WTC11 (cell line): ENCODE measurements around the gene SYK. TPM values are rescaled to one million over a fixed set of nuclear protein-coding genes. Genes with fewer than 3 reads are reported as not detected.

Experiments
- ATAC-seq: fragments of 200-7000 bp; cut with Tn5 transposase; 2 replicates; pipeline ENCODE4 v1.10.0; 2021; ENCODE audit warnings: mild to moderate bottlenecking, moderate library complexity
- Bru-seq: library from RNA; stranded (reverse); fragments of 400-500 nt; gene quantifications from one replicate; lab custom pipeline; 2021; lab: Mats Ljungman, UMichigan
- CTCF ChIA-PET: fragments of 300-600 bp; sonication (Branson Sonifier 250); formaldehyde crosslinking; loops from one replicate; lab custom pipeline; 2021; ENCODE audit warnings: antibody characterized with exemption; lab: Charles Lee
- POLR2A ChIA-PET: fragments of 350-600 bp; sonication (Branson Sonifier 250); formaldehyde crosslinking; loops from one replicate; lab custom pipeline; 2021; ENCODE audit warnings: antibody characterized with exemption; lab: Charles Lee
- DNase-seq: peaks from one replicate; pipeline ENCODE4 v3.0.0; 2021; ENCODE audit warnings: low spot score
- H3K27ac Mint-ChIP-seq: 2 replicates; pipeline ENCODE4 v1.8.0; 2021; ENCODE audit warnings: mixed read lengths
- H3K27me3 Mint-ChIP-seq: 2 replicates; pipeline ENCODE4 v1.8.0; 2021; ENCODE audit warnings: low read depth, mild to moderate bottlenecking, moderate library complexity, mixed read lengths
- H3K36me3 Mint-ChIP-seq: 2 replicates; pipeline ENCODE4 v1.8.0; 2021; ENCODE audit warnings: mixed read lengths
- H3K4me1 Mint-ChIP-seq: 2 replicates; pipeline ENCODE4 v1.8.0; 2022; ENCODE audit warnings: mixed read lengths
- H3K4me3 Mint-ChIP-seq: 2 replicates; pipeline ENCODE4 v1.8.0; 2021; ENCODE audit warnings: mild to moderate bottlenecking, moderate library complexity, mixed read lengths
- H3K9me3 Mint-ChIP-seq: 2 replicates; pipeline ENCODE4 v1.8.0; 2021; ENCODE audit warnings: mixed read lengths
- CBFB ChIP-seq: sonication (generic); formaldehyde crosslinking; IDR thresholded peaks from 2 replicates; pipeline ENCODE4 v1.8.1; 2022; ENCODE audit warnings: mild to moderate bottlenecking, low read depth, missing genetic modification reagents
- CREB1 ChIP-seq: sonication (generic); formaldehyde crosslinking; IDR thresholded peaks from 2 replicates; pipeline ENCODE4 v1.8.0; 2023; ENCODE audit warnings: mild to moderate bottlenecking, missing genetic modification reagents
- EMX1 ChIP-seq: fragments of 250-450 bp; sonication (Bioruptor Pico); IDR thresholded peaks from 2 replicates; pipeline ENCODE4 v1.8.0; 2021; ENCODE audit warnings: mild to moderate bottlenecking
- ETV6 ChIP-seq: sonication (generic); formaldehyde crosslinking; IDR thresholded peaks from 2 replicates; pipeline ENCODE4 v1.8.1; 2022; ENCODE audit warnings: mild to moderate bottlenecking, missing genetic modification reagents
- FOXK1 ChIP-seq: sonication (generic); formaldehyde crosslinking; IDR thresholded peaks from 2 replicates; pipeline ENCODE4 v1.8.0; 2022; ENCODE audit warnings: mild to moderate bottlenecking, moderate library complexity, missing genetic modification reagents
- FOXP1 ChIP-seq: sonication (generic); formaldehyde crosslinking; IDR thresholded peaks from 2 replicates; pipeline ENCODE4 v1.8.0; 2022; ENCODE audit warnings: missing genetic modification reagents, mild to moderate bottlenecking, moderate library complexity, borderline replicate concordance
- GABPB1 ChIP-seq: sonication (generic); formaldehyde crosslinking; IDR thresholded peaks from 2 replicates; pipeline ENCODE4 v1.8.1; 2023; ENCODE audit warnings: mild to moderate bottlenecking, missing genetic modification reagents
- IRF2 ChIP-seq: sonication (generic); formaldehyde crosslinking; IDR thresholded peaks from 2 replicates; pipeline ENCODE4 v1.8.0; 2022; ENCODE audit warnings: low read depth, missing genetic modification reagents, borderline replicate concordance
- KAT7 ChIP-seq: sonication (generic); formaldehyde crosslinking; IDR thresholded peaks from 2 replicates; pipeline ENCODE4 v1.8.1; 2023; ENCODE audit warnings: missing genetic modification reagents, mild to moderate bottlenecking, borderline replicate concordance
- MYBL2 ChIP-seq: sonication (generic); formaldehyde crosslinking; IDR thresholded peaks from 2 replicates; pipeline ENCODE4 v1.8.1; 2023; ENCODE audit warnings: mild to moderate bottlenecking, moderate library complexity, missing genetic modification reagents
- RELA ChIP-seq: sonication (generic); formaldehyde crosslinking; IDR thresholded peaks from 2 replicates; pipeline ENCODE4 v1.8.1; 2022; ENCODE audit warnings: missing genetic modification reagents, mild to moderate bottlenecking, borderline replicate concordance
- SMAD3 ChIP-seq: sonication (generic); formaldehyde crosslinking; IDR thresholded peaks from 2 replicates; pipeline ENCODE4 v1.8.0; 2022; ENCODE audit warnings: missing genetic modification reagents, mild to moderate bottlenecking, borderline replicate concordance
- TEAD1 ChIP-seq: sonication (generic); formaldehyde crosslinking; IDR thresholded peaks from 2 replicates; pipeline ENCODE4 v1.8.0; 2022; ENCODE audit warnings: mild to moderate bottlenecking, missing genetic modification reagents
- TEAD4 ChIP-seq: sonication (generic); formaldehyde crosslinking; IDR thresholded peaks from 2 replicates; pipeline ENCODE4 v1.8.0; 2022; ENCODE audit warnings: mild to moderate bottlenecking, missing genetic modification reagents
- TP53 ChIP-seq: sonication (generic); formaldehyde crosslinking; IDR thresholded peaks from 2 replicates; pipeline ENCODE4 v1.8.1; 2023; ENCODE audit warnings: mild to moderate bottlenecking, missing genetic modification reagents
- ZNF219 ChIP-seq: sonication (generic); formaldehyde crosslinking; IDR thresholded peaks from 2 replicates; pipeline ENCODE4 v1.8.0; 2023; ENCODE audit warnings: missing genetic modification reagents, mild to moderate bottlenecking, borderline replicate concordance
- ZNF232 ChIP-seq: sonication (generic); formaldehyde crosslinking; IDR thresholded peaks from 2 replicates; pipeline ENCODE4 v1.8.0; 2022; ENCODE audit warnings: mild to moderate bottlenecking, missing genetic modification reagents
- ZNF263 ChIP-seq: sonication (generic); formaldehyde crosslinking; IDR thresholded peaks from 2 replicates; pipeline ENCODE4 v1.8.1; 2022; ENCODE audit warnings: low read depth, mild to moderate bottlenecking, moderate library complexity, missing genetic modification reagents
- ZNF317 ChIP-seq: sonication (generic); formaldehyde crosslinking; IDR thresholded peaks from 2 replicates; pipeline ENCODE4 v1.8.1; 2023; ENCODE audit warnings: low read depth, mild to moderate bottlenecking, moderate library complexity, missing genetic modification reagents, borderline replicate concordance
- ZNF416 ChIP-seq: fragments of 250-450 bp; sonication (Bioruptor Pico); IDR thresholded peaks from 2 replicates; pipeline ENCODE4 v1.9.0; 2021; ENCODE audit warnings: mild to moderate bottlenecking, inconsistent platforms
- long read RNA-seq, 3 experiments: library from RNA in 1 of 3; library from capped mRNA in 1 of 3; library from polyadenylated mRNA in 1 of 3; unstranded in 2 of 3; stranded (forward) in 1 of 3; transcript quantifications; one replicate each; pipeline ENCODE4 v2.0.0, GENCODE V29; 2021
- total RNA-seq: library from RNA; stranded (reverse); gene quantifications from 3 replicates; pipeline ENCODE4 v1.2.3, GENCODE V29; 2021
- TF ChIP-seq, protein P1 (sequence below): sonication (generic); formaldehyde crosslinking; IDR thresholded peaks from 2 replicates; pipeline ENCODE4 v1.8.1; 2023; ENCODE audit warnings: mild to moderate bottlenecking, moderate library complexity, missing genetic modification reagents
- TF ChIP-seq, protein P2 (sequence below): sonication (generic); formaldehyde crosslinking; IDR thresholded peaks from 2 replicates; pipeline ENCODE4 v1.8.0; 2022; ENCODE audit warnings: mild to moderate bottlenecking, missing genetic modification reagents
- TF ChIP-seq, protein P3 (sequence below): sonication (generic); formaldehyde crosslinking; IDR thresholded peaks from 2 replicates; pipeline ENCODE4 v1.8.0; 2023; ENCODE audit warnings: missing genetic modification reagents, mild to moderate bottlenecking, borderline replicate concordance
- TF ChIP-seq, protein P4 (sequence below): sonication (generic); formaldehyde crosslinking; IDR thresholded peaks from 2 replicates; pipeline ENCODE4 v1.8.1; 2022; ENCODE audit warnings: mild to moderate bottlenecking, missing genetic modification reagents, moderate library complexity, borderline replicate concordance
- TF ChIP-seq, protein P5 (sequence below): sonication (generic); formaldehyde crosslinking; IDR thresholded peaks from 2 replicates; pipeline ENCODE4 v1.8.1; 2022; ENCODE audit warnings: mild to moderate bottlenecking, moderate library complexity, missing genetic modification reagents

Gene SYK
- total RNA-seq (5.8 to 7.4 TPM (median 6.2 TPM) in 3 replicates), Bru-seq, nascent RNA (percentile 46 among the genes with signal in this experiment)
- long read RNA-seq, experiment 1, full-length matches to known transcripts = 12 of 24 reads
- long read RNA-seq, experiment 1, partial matches to known transcripts = 3 of 24 reads
- long read RNA-seq, experiment 1, other reads (novel, unspliced or antisense) = 9 of 24 reads
- long read RNA-seq, experiment 2, full-length matches to known transcripts = 1 of 5 reads
- long read RNA-seq, experiment 2, partial matches to known transcripts = 1 of 5 reads
- long read RNA-seq, experiment 2, other reads (novel, unspliced or antisense) = 3 of 5 reads
- long read RNA-seq, experiment 3 = 0 reads

DNA sequence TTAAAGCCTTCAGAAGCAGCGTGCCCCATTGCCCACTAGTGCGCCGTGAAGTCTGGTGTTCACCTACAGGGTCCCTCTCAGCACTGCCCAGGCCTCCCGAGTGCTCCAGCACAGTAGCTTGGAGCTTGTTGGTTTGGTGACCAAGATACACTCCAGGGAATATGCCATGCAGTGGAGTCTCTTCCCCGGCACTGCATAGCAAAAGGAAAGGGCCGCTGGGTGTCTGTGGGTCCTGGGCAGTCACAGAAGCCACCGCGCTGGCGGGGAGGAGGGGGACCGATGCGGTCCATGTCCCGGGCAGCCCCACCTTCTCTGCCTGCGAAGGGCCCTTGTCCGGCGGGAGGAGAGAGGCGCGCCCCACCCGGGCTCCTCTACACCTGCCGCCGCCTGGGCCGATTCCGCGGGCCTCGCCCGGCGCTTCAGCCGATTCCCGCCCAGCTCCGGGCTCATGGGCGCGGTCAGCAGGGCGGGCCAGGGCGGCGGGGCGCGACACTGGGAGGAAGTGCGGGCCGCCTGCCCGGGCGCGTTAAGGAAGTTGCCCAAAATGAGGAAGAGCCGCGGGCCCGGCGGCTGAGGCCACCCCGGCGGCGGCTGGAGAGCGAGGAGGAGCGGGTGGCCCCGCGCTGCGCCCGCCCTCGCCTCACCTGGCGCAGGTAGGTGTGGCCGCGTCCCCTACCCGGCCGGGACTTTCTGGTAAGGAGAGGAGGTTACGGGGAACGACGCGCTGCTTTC is at the start of gene SYK:
Gene SYK (plus strand): TSS at position 579 of the 732 bp plus-strand sequence. CDS start 42,080 bp downstream, outside the sequence.
- H3K9me3 Mint-ChIP-seq = no peaks in the 10 kb centered on the region
- H3K4me3 Mint-ChIP-seq = peak within 1 kb of the TSS; percentile 89
- peaks cover 12% of the 10 kb centered on the region for H3K4me1 Mint-ChIP-seq
- H3K27me3 Mint-ChIP-seq = peaks cover 45% of the 10 kb centered on the region
- H3K36me3 Mint-ChIP-seq = no peaks in the 10 kb centered on the region
- H3K27ac Mint-ChIP-seq = no peak within 1 kb of the TSS
- peak; percentile 88 for ATAC-seq
- DNase-seq = peak; percentile 67
- CTCF ChIA-PET = interaction anchor here (1.6 kb wide), 1 partner anchor 94 kb away, joined by 3 read pairs; no protein-coding TSS in a partner anchor
- POLR2A ChIA-PET = no interaction called here
- TF ChIP-seq, protein P1, sequence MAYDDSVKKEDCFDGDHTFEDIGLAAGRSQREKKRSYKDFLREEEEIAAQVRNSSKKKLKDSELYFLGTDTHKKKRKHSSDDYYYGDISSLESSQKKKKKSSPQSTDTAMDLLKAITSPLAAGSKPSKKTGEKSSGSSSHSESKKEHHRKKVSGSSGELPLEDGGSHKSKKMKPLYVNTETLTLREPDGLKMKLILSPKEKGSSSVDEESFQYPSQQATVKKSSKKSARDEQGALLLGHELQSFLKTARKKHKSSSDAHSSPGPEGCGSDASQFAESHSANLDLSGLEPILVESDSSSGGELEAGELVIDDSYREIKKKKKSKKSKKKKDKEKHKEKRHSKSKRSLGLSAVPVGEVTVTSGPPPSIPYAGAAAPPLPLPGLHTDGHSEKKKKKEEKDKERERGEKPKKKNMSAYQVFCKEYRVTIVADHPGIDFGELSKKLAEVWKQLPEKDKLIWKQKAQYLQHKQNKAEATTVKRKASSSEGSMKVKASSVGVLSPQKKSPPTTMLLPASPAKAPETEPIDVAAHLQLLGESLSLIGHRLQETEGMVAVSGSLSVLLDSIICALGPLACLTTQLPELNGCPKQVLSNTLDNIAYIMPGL (CRISPR knock-in tag) = peak; percentile 81; the same call in 1 of the 2 replicates
- TF ChIP-seq ZNF219 (CRISPR knock-in tag) (no peak), ZNF263 (no peak), TP53 (CRISPR knock-in tag) (0 out of 2 replicates have a peak, but pooled peaks have one; percentile 37), KAT7 (CRISPR knock-in tag) (peak; percentile 88; the same call in 1 of the 2 replicates), SMAD3 (CRISPR knock-in tag) (peak; percentile 47; the same call in 1 of the 2 replicates), ZNF317 (CRISPR knock-in tag) (no peak), ZNF416 (CRISPR knock-in tag) (0 out of 2 replicates have a peak, but pooled peaks have one; percentile 43), RELA (CRISPR knock-in tag) (peak; percentile 24; the same call in 1 of the 2 replicates), FOXK1 (CRISPR knock-in tag) (peak; percentile 17; the same call in 1 of the 2 replicates), CBFB (CRISPR knock-in tag) (no peak), IRF2 (CRISPR knock-in tag) (no peak), MYBL2 (CRISPR knock-in tag) (peak; percentile 27; the same call in 1 of the 2 replicates), EMX1 (CRISPR knock-in tag) (no peak), ZNF232 (peak; percentile 55; the same call in 1 of the 2 replicates), TEAD1 (CRISPR knock-in tag) (no peak; the same call in 1 of the 2 replicates), CREB1 (CRISPR knock-in tag) (no peak), FOXP1 (CRISPR knock-in tag) (peak; percentile 34; the same call in 1 of the 2 replicates), GABPB1 (CRISPR knock-in tag) (no peak), TEAD4 (CRISPR knock-in tag) (no peak), ETV6 (CRISPR knock-in tag) (peak; percentile 49; the same call in 1 of the 2 replicates)
- TF ChIP-seq, protein P2, sequence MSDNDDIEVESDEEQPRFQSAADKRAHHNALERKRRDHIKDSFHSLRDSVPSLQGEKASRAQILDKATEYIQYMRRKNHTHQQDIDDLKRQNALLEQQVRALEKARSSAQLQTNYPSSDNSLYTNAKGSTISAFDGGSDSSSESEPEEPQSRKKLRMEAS = peak; percentile 42
- TF ChIP-seq, protein P3, sequence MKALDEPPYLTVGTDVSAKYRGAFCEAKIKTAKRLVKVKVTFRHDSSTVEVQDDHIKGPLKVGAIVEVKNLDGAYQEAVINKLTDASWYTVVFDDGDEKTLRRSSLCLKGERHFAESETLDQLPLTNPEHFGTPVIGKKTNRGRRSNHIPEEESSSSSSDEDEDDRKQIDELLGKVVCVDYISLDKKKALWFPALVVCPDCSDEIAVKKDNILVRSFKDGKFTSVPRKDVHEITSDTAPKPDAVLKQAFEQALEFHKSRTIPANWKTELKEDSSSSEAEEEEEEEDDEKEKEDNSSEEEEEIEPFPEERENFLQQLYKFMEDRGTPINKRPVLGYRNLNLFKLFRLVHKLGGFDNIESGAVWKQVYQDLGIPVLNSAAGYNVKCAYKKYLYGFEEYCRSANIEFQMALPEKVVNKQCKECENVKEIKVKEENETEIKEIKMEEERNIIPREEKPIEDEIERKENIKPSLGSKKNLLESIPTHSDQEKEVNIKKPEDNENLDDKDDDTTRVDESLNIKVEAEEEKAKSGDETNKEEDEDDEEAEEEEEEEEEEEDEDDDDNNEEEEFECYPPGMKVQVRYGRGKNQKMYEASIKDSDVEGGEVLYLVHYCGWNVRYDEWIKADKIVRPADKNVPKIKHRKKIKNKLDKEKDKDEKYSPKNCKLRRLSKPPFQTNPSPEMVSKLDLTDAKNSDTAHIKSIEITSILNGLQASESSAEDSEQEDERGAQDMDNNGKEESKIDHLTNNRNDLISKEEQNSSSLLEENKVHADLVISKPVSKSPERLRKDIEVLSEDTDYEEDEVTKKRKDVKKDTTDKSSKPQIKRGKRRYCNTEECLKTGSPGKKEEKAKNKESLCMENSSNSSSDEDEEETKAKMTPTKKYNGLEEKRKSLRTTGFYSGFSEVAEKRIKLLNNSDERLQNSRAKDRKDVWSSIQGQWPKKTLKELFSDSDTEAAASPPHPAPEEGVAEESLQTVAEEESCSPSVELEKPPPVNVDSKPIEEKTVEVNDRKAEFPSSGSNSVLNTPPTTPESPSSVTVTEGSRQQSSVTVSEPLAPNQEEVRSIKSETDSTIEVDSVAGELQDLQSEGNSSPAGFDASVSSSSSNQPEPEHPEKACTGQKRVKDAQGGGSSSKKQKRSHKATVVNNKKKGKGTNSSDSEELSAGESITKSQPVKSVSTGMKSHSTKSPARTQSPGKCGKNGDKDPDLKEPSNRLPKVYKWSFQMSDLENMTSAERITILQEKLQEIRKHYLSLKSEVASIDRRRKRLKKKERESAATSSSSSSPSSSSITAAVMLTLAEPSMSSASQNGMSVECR (CRISPR knock-in tag) = 0 out of 2 replicates have a peak, but pooled peaks have one; percentile 30
- TF ChIP-seq, protein P4, sequence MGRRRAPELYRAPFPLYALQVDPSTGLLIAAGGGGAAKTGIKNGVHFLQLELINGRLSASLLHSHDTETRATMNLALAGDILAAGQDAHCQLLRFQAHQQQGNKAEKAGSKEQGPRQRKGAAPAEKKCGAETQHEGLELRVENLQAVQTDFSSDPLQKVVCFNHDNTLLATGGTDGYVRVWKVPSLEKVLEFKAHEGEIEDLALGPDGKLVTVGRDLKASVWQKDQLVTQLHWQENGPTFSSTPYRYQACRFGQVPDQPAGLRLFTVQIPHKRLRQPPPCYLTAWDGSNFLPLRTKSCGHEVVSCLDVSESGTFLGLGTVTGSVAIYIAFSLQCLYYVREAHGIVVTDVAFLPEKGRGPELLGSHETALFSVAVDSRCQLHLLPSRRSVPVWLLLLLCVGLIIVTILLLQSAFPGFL = no peak
- TF ChIP-seq, protein P5, sequence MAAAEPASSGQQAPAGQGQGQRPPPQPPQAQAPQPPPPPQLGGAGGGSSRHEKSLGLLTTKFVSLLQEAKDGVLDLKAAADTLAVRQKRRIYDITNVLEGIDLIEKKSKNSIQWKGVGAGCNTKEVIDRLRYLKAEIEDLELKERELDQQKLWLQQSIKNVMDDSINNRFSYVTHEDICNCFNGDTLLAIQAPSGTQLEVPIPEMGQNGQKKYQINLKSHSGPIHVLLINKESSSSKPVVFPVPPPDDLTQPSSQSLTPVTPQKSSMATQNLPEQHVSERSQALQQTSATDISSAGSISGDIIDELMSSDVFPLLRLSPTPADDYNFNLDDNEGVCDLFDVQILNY (CRISPR knock-in tag) = peak; percentile 96
